Esophagus muscularis mucosa (tissue), 4 donors: ENCODE results near the gene FAM221A. TPM values are rescaled to one million over a fixed set of nuclear protein-coding genes. Genes with fewer than 3 reads are reported as not detected.
"Not testable (repeated sequence)": the region's sequence is repeated elsewhere in the genome, so short reads cannot be mapped to it uniquely, and the experiment has no call there.

Experiments
- DNase-seq: peaks from one replicate; pipeline ENCODE4 v3.0.0-alpha.2; 2017; ENCODE audit errors: extremely low spot score
- H3K27ac ChIP-seq, 4 donors: fragments of 200-600 bp; sonication (generic); replicated peaks in 1 of 4; 1 replicate in 3 of 4; 2 replicates in 1 of 4; pipeline ENCODE4 v1.5.1; 2016 to 2019; ENCODE audit warnings: mild to moderate bottlenecking in 1 of 4
- H3K27me3 ChIP-seq, 4 donors: fragments of 200-600 bp; sonication (generic); one replicate each; pipeline versions ENCODE4 v1.5.1 to v1.6.0; 2016 to 2019
- H3K36me3 ChIP-seq, 4 donors: fragments of 200-600 bp; sonication (generic); one replicate each; pipeline ENCODE4 v1.5.1; 2016 to 2019
- H3K4me1 ChIP-seq, 4 donors: fragments of 200-600 bp; sonication (generic); one replicate each; pipeline ENCODE4 v1.5.1; 2016 to 2019
- H3K4me3 ChIP-seq, 4 donors: fragments of 200-600 bp; sonication (generic); 1 replicate in 2 of 4; 2 replicates in 2 of 4; pipeline ENCODE4 v1.5.1; 2016 to 2019; ENCODE audit warnings: mild to moderate bottlenecking in 4 of 4, moderate library complexity in 1 of 4
- H3K9me3 ChIP-seq, 4 donors: fragments of 200-600 bp; sonication (generic); 1 replicate in 3 of 4; 2 replicates in 1 of 4; pipeline ENCODE4 v1.5.1; 2016 to 2019
- EP300 ChIP-seq: sonication (generic); formaldehyde crosslinking; IDR thresholded peaks from one replicate; pipeline ENCODE4 v1.6.1; 2017; ENCODE audit warnings: antibody characterized with exemption
- POLR2A ChIP-seq: fragments of 450-650 bp; IDR thresholded peaks from one replicate; pipeline ENCODE4 v1.6.1; 2017; ENCODE audit warnings: antibody characterized with exemption, moderate library complexity, mild to moderate bottlenecking, low read depth
- POLR2AphosphoS5 ChIP-seq, 2 donors: sonication (generic); formaldehyde crosslinking; IDR thresholded peaks; one replicate each; pipeline ENCODE4 v1.6.1; 2017; ENCODE audit warnings: antibody characterized with exemption in 2 of 2
- WGBS: methylation state at CpG from one replicate; pipeline ENCODE4 v1.1.5; 2018; 5-methylcytosine and 5-hydroxymethylcytosine counted together
- intact Hi-C: fragments of 100-400 bp; cut with DNase I; formaldehyde crosslinking; loops from one replicate; pipeline ENCODE4 v1.15.1; 2023
- total RNA-seq, 4 donors: library from RNA; depleted of rRNA; stranded (reverse); fragments of >200 nt; gene quantifications; one replicate each; pipeline versions ENCODE4 v1.1.0 to v1.2.1, GENCODE V29; 2016
- TF ChIP-seq, protein P1 (sequence below), 3 experiments: fragments of 200-600 bp in 2 of 3; fragments of 450-650 bp in 1 of 3; sonication (generic) in 2 of 3; IDR thresholded peaks; one replicate each; pipeline ENCODE4 v1.5.1; 2017 to 2019; ENCODE audit warnings: antibody characterized with exemption in 3 of 3, mild to moderate bottlenecking in 2 of 3, moderate library complexity in 1 of 3

Gene FAM221A
- total RNA-seq, 4 donors from 2014 or later: 4.6 to 13.3 (median 7.3) TPM

DNA sequence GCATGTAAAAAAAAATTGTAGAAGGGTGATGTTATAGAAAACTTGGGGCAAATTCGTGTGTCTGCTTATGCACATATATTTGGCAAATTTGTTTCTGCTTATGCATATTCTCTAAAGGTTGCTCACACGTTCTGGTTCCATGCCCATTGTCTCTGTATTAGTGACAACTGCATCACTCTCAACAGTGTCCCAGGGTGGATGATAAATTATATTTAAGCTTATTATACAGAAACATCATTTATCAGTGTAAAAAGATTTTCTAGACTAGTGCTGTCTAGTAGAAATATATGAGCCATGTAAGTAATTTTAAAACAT is 34.1 kb downstream of the FAM221A start:
- Histone ChIP-seq H3K36me3 (no peaks in the 10 kb centered on the region), H3K9me3 (no peaks in the 10 kb centered on the region), H3K4me1 (no peaks in the 10 kb centered on the region), H3K27ac (no peak overlapping the region), H3K27me3 (no peaks in the 10 kb centered on the region), H3K4me3 (no peak overlapping the region)
- TF ChIP-seq EP300 (no peak), POLR2A (no peak), POLR2AphosphoS5 (IDR thresholded peaks at IDR 0.05) (no peak)
- TF ChIP-seq, protein P1, sequence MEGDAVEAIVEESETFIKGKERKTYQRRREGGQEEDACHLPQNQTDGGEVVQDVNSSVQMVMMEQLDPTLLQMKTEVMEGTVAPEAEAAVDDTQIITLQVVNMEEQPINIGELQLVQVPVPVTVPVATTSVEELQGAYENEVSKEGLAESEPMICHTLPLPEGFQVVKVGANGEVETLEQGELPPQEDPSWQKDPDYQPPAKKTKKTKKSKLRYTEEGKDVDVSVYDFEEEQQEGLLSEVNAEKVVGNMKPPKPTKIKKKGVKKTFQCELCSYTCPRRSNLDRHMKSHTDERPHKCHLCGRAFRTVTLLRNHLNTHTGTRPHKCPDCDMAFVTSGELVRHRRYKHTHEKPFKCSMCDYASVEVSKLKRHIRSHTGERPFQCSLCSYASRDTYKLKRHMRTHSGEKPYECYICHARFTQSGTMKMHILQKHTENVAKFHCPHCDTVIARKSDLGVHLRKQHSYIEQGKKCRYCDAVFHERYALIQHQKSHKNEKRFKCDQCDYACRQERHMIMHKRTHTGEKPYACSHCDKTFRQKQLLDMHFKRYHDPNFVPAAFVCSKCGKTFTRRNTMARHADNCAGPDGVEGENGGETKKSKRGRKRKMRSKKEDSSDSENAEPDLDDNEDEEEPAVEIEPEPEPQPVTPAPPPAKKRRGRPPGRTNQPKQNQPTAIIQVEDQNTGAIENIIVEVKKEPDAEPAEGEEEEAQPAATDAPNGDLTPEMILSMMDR (IDR thresholded peaks at IDR 0.05): no peak
- no peak for DNase-seq
- intact Hi-C loops: no loop called here
- 43% methylated on average over 2 of the region's 2 CpGs for WGBS

DNA sequence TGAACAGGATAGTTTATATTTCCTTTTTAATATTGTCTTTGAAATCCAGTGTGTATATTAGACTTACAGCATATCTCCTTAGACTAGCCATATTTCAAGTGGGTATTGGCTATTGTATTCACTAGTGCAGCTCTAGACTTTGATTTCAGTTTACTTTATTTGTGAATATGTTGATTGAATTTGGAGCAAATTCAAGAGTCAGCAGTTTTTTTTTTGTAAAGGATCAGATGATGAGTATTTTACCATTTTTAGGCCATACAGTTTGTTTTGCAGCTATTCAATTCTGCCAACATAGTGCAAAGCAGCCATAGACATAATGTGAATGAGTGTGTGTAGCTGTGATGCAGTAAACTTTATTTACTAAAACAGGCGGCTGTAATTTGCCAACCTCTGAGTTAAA is 34.6 kb downstream of the FAM221A start:
- Histone ChIP-seq H3K27ac (no peak overlapping the region), H3K36me3 (no peaks in the 10 kb centered on the region), H3K27me3 (no peaks in the 10 kb centered on the region), H3K4me3 (no peak overlapping the region), H3K4me1 (no peaks in the 10 kb centered on the region), H3K9me3 (no peaks in the 10 kb centered on the region)
- no peak for DNase-seq
- intact Hi-C loops: no loop called here
- TF ChIP-seq POLR2AphosphoS5 (IDR thresholded peaks at IDR 0.05) (no peak), POLR2A (no peak), EP300 (no peak)
- TF ChIP-seq, protein P1 (IDR thresholded peaks at IDR 0.05): no peak
- 95% methylated on average over 1 of the region's 1 CpG for WGBS

DNA sequence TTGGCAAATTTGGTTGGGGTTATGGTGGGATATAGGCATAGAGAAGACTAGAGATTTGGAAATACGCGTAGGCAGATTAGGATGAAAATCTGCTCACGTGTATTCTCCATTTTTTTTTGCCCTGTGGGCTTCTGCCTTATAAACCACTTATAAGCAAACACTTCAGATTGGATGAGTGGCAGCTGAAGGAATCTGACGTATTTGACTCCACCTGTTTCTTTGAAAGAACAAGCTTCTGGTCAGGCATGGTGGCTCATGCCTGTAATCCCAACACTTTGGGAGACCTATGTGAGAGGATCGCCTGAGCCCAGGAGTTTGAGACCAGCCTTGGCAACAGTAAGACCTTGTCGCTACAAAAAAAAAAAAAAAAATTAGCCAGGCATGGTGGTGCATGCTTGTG is 35.1 kb downstream of the FAM221A start:
- 93% methylated on average over 6 of the region's 6 CpGs for WGBS
- no peak overlapping the region for H3K4me3 ChIP-seq
- no peak for TF ChIP-seq EP300
- TF ChIP-seq, protein P1 (IDR thresholded peaks at IDR 0.05): no peak
- TF ChIP-seq POLR2A: no peak
- no peak for TF ChIP-seq POLR2AphosphoS5 (IDR thresholded peaks at IDR 0.05)
- intact Hi-C loops: no loop called here
- DNase-seq: no peak
- no peak overlapping the region for H3K27ac ChIP-seq
- no peaks in the 10 kb centered on the region for H3K27me3 ChIP-seq
- H3K4me1 ChIP-seq: no peaks in the 10 kb centered on the region
- H3K9me3 ChIP-seq: no peaks in the 10 kb centered on the region
- no peaks in the 10 kb centered on the region for H3K36me3 ChIP-seq

DNA sequence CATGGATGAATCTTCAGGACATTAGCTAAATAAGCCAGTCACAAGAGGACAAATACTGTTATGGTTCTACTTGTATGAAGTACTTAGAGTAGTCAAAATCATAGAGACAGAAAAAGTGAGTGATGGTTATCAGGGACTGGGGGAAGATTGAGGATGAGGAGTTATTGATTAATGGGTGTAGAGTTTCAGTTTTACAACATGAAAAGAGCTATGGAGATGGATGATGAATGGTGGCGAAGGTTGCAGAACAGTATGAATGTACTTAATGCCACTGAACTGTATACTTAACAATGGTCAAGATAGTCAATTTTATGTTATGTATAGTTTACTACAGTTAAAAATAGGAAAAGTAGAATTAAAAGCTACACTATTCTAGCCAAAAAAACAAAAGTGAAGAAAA is 37.8 kb downstream of the FAM221A start:
- H3K36me3 ChIP-seq: no peaks in the 10 kb centered on the region
- no peak for DNase-seq
- intact Hi-C loops: no loop called here
- H3K27me3 ChIP-seq: no peaks in the 10 kb centered on the region
- no peak overlapping the region for H3K4me3 ChIP-seq
- WGBS: 100% methylated on average over 1 of the region's 1 CpG
- no peaks in the 10 kb centered on the region for H3K9me3 ChIP-seq
- TF ChIP-seq EP300 (no peak), POLR2AphosphoS5 (IDR thresholded peaks at IDR 0.05) (no peak), POLR2A (no peak)
- TF ChIP-seq, protein P1 (IDR thresholded peaks at IDR 0.05): no peak
- no peaks in the 10 kb centered on the region for H3K4me1 ChIP-seq
- H3K27ac ChIP-seq: no peak overlapping the region

DNA sequence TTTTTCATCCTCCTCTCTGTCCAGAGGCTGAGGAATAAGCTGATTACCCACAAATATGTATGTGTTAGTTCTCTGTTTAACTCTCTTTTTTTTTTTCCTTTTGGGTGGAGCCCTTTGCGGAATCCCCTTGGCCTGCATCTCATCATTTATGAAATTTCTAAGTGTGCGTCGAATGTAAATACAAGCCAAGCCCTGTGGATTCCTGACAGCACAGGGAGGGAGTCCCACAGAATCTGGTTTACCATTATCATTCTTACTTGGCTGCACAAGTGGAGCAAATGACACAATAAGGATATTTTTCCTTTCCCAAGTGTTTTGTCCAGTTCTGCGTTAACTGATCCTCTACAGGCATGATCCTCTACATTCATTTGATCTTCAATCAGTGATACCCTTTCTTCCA is 41.5 kb downstream of the FAM221A start:
- Histone ChIP-seq H3K36me3 (no peaks in the 10 kb centered on the region), H3K9me3 (no peaks in the 10 kb centered on the region), H3K27me3 (no peaks in the 10 kb centered on the region), H3K27ac (no peak overlapping the region), H3K4me3 (no peak overlapping the region), H3K4me1 (no peaks in the 10 kb centered on the region)
- TF ChIP-seq EP300 (no peak), POLR2AphosphoS5 (IDR thresholded peaks at IDR 0.05) (no peak), POLR2A (no peak)
- TF ChIP-seq, protein P1 (IDR thresholded peaks at IDR 0.05): no peak
- DNase-seq: no peak
- 74% methylated on average over 4 of the region's 4 CpGs for WGBS
- intact Hi-C loops: no loop called here

DNA sequence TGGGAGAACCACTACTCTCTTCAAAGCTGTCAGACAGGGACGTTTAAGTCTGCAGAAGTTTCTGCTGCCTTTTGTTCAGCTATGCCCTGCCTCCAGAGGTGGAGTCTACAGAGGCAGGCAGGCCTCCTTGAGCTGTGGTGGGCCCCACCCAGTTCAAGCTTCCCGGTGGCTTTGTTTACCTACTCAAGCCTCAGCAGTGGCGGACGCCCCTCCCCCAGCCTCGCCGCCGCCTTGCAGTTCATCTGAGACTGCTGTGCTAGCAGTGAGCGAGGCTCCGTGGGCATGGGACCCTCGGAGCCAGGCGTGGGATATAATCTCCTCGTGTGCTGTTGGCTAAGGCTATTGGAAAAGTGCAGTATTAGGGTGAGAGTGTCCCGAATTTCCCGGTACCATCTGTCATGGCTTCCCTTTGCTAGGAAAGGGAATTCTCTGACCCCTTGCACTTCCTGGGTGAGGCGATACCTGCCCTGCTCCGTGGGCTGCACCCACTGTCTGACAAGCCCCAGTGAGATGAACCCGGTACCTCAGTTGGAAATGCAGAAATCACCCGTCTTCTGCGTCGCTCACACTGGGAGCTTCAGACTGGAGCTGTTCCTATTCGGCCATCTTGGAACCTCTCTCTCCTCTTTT is 42.7 kb downstream of the FAM221A start:
- H3K27me3 ChIP-seq, H3K4me3 ChIP-seq, H3K9me3 ChIP-seq, H3K36me3 ChIP-seq, H3K27ac ChIP-seq, H3K4me1 ChIP-seq, DNase-seq, intact Hi-C loops: not testable (repeated sequence)
- WGBS: 96% methylated on average over 15 of the region's 21 CpGs

DNA sequence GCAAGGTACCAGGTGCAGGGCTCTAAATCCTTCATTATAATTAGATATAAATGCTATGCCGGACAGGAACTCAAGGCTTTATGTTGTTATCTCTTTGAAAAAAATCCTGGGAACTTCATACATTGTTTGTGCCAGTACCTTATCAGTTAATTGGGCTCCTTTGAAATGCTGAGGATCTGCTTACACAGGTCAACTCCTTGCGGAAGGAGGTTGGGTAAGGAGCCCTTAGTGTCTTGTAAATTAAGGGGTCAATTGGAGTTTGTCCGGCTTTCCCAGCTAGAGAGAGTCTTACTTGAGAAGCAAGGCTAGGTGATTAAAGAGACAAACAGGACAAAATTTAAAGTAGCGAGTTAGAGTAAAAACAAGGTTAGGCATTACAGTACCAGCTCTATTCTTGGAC is 44.1 kb downstream of the FAM221A start:
- DNase-seq, H3K4me1 ChIP-seq, H3K36me3 ChIP-seq, H3K4me3 ChIP-seq, H3K9me3 ChIP-seq, H3K27ac ChIP-seq, H3K27me3 ChIP-seq, intact Hi-C loops: not testable (repeated sequence)
- WGBS: 87% methylated on average over 4 of the region's 4 CpGs
